ENCODE measurements around the gene MYH15. TPM values are rescaled to one million over a fixed set of nuclear protein-coding genes. Genes with fewer than 3 reads are reported as not detected.

The MYH15 gene
- total and polyA plus RNA-seq, 7 donors = 0.01 to 0.67 (median 0.08) TPM

DNA sequence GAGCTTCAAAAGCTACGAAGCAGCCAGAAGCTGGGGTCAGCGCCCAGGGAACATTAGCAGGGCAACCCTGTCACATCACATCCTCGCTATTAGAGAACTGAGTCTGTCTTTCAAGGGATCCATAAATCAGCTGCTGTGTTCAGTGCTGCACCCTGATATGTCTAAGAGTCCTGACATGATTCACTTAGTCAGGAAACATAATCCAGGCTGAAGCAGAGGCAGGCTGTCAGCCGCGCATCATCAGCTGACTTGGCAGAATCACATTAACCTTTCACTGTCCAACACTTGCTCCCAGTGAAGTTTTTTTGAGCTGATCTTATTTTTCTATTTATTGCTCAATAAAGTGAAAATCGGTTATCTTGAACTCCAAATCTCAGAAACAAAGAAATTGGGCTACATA, 23.5 kb downstream of the MYH15 start:
- peak; percentile 91 to 98 (median 97) for ATAC-seq
- intact Hi-C loops (cut with DNase I) = loop anchor here (10.0 kb wide), 1 partner anchor 1252 kb away; no protein-coding TSS in a partner anchor
- 7 to 26% (median 16%) methylated on average over 6 of the region's 6 CpGs for WGBS, 3 donors
- peak overlapping the region; percentile 15 for H3K4me3 ChIP-seq
- peaks cover 7% of the 10 kb centered on the region for H3K4me1 ChIP-seq
- no peaks in the 10 kb centered on the region for H3K36me3 ChIP-seq (ENCODE audit: insufficient read depth in 1 of 2, low read depth in 1 of 2)
- TF ChIP-seq, protein P1, sequence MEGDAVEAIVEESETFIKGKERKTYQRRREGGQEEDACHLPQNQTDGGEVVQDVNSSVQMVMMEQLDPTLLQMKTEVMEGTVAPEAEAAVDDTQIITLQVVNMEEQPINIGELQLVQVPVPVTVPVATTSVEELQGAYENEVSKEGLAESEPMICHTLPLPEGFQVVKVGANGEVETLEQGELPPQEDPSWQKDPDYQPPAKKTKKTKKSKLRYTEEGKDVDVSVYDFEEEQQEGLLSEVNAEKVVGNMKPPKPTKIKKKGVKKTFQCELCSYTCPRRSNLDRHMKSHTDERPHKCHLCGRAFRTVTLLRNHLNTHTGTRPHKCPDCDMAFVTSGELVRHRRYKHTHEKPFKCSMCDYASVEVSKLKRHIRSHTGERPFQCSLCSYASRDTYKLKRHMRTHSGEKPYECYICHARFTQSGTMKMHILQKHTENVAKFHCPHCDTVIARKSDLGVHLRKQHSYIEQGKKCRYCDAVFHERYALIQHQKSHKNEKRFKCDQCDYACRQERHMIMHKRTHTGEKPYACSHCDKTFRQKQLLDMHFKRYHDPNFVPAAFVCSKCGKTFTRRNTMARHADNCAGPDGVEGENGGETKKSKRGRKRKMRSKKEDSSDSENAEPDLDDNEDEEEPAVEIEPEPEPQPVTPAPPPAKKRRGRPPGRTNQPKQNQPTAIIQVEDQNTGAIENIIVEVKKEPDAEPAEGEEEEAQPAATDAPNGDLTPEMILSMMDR (IDR thresholded peaks at IDR 0.05) = no peak
- DNase-seq = peak; percentile 26 to 64
- H3K27ac ChIP-seq = no peak overlapping the region
- H3K9me3 ChIP-seq = no peaks in the 10 kb centered on the region
- H3K27me3 ChIP-seq (ENCODE audit: insufficient read depth in 3 of 3, low read length in 2 of 3) = no peaks in the 10 kb centered on the region

DNA sequence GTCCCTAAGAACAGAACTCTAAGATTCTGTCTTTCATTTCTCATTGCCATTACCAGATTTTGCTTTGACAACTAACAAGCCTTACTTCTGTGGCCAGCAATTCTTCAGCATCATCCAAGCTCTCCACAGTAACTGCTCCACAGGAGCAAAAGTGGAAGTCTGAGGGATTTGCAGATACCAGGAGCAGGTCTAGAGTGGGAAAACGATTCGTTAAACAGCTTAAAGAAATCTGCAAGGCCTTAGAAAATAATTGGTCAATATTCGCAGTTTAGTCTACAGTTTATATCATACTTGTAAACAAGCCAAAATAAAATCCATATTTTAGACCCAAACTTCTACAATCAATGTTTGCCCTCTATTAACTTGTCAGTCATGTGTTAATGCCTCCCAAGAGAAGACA, 24.1 kb downstream of the MYH15 start:
- Histone ChIP-seq H3K36me3 (ENCODE audit: insufficient read depth in 1 of 2, low read depth in 1 of 2) (no peaks in the 10 kb centered on the region), H3K27me3 (ENCODE audit: insufficient read depth in 3 of 3, low read length in 2 of 3) (no peaks in the 10 kb centered on the region), H3K4me3 (no peak overlapping the region), H3K9me3 (no peaks in the 10 kb centered on the region), H3K4me1 (peaks cover 7% of the 10 kb centered on the region), H3K27ac (no peak overlapping the region)
- DNase-seq (no peak), ATAC-seq (no peak)
- WGBS, 3 donors = 38 to 66% (median 50%) methylated on average over 3 of the region's 3 CpGs
- intact Hi-C loops (cut with DNase I) = loop anchor here (10.0 kb wide), 1 partner anchor 1252 kb away; no protein-coding TSS in a partner anchor
- TF ChIP-seq, protein P1 (IDR thresholded peaks at IDR 0.05) = no peak

DNA sequence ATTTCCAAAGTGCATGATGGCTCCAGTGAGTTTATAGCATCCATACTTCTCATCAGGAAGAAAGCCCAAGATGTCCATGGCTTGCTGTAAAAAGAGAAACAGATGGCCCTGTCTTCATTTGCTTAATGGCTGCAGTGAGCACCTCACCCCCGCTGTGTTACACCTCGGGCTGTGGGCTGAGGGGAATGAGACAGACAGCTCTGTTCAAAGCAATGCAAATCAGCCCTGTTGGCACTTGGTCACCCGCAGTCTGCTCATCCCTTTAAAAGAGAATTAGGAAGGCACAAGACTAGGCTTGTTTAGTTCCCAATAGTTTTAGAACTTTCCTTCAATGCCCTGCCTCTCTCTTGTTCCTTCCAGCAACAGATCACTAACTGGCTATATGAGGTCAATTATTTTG, 25.2 kb downstream of the MYH15 start:
- Histone ChIP-seq H3K9me3 (no peaks in the 10 kb centered on the region), H3K27me3 (ENCODE audit: insufficient read depth in 3 of 3, low read length in 2 of 3) (peaks cover 0 to 2% (median 0%) of the 10 kb centered on the region in 3 donors), H3K4me1 (peaks cover 7% of the 10 kb centered on the region), H3K4me3 (no peak overlapping the region), H3K27ac (no peak overlapping the region), H3K36me3 (ENCODE audit: insufficient read depth in 1 of 2, low read depth in 1 of 2) (no peaks in the 10 kb centered on the region)
- WGBS, 3 donors = 70 to 83% (median 76%) methylated on average over 3 of the region's 3 CpGs
- intact Hi-C loops (cut with DNase I) = loop anchor here (10.0 kb wide), 1 partner anchor 1250 kb away; no protein-coding TSS in a partner anchor
- ATAC-seq (no peak), DNase-seq (no peak)
- TF ChIP-seq, protein P1 (IDR thresholded peaks at IDR 0.05) = no peak

DNA sequence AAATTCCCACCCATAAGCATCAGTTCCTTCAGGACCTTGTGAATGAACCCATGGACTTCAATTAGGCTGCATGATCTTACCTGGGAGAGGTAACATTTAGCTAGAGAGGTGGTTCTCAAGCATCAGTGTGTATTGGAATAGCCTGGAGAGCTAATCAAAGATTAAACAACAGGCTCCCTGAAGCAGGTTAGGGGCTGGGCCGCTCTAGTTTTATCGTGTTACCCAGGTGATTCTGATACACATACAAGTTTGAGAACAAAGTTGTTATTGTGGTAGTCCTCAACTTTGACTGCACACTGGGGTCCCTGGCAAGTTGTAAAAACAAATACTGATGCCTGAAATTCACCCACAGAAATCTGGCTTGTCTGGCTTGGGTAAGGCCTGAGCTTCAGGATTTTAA, 31.2 kb downstream of the MYH15 start:
- TF ChIP-seq, protein P1 (IDR thresholded peaks at IDR 0.05) = no peak
- intact Hi-C loops (cut with DNase I) = no loop called here
- 70 to 97% (median 93%) methylated on average over 2 of the region's 2 CpGs for WGBS, 3 donors

More for the DNA sequence above, 31.2 kb downstream of the MYH15 start:
- no peak for ATAC-seq
- DNase-seq = no peak
- Histone ChIP-seq H3K9me3 (no peaks in the 10 kb centered on the region), H3K36me3 (ENCODE audit: insufficient read depth in 1 of 2, low read depth in 1 of 2) (no peaks in the 10 kb centered on the region), H3K4me3 (no peak overlapping the region), H3K4me1 (no peaks in the 10 kb centered on the region), H3K27me3 (ENCODE audit: insufficient read depth in 3 of 3, low read length in 2 of 3) (peaks cover 0 to 2% (median 0%) of the 10 kb centered on the region in 3 donors), H3K27ac (no peak overlapping the region)

All from psoas muscle (tissue), 8 donors.